K562 (cell line): ENCODE data around the gene KDF1. TPM values are rescaled to one million over a fixed set of nuclear protein-coding genes. Genes with fewer than 3 reads are reported as not detected.
A peak's percentile ranks its signal among the peaks of the same experiment; 100 is the strongest.

Experiments used
- BCOR ChIP-seq: fragments of 450-650 bp; IDR thresholded peaks from 2 replicates; pipeline ENCODE4 v1.6.1; 2016
- CHD1 ChIP-seq: fragments of 200-600 bp; sonication (generic); IDR thresholded peaks from one replicate; pipeline ENCODE4 v1.6.1; 2012; ENCODE audit warnings: mild to moderate bottlenecking, moderate library complexity, low read length, inconsistent platforms
- GTF2F1 ChIP-seq: IDR thresholded peaks from 2 replicates; pipeline ENCODE4 v1.6.1; 2011; ENCODE audit warnings: low read depth, low read length, improper control_type of control experiment
- HOXB6 ChIP-seq: fragments of 250-450 bp; sonication (Bioruptor Pico); IDR thresholded peaks from 2 replicates; pipeline ENCODE4 v1.5.1; 2022; ENCODE audit warnings: mild to moderate bottlenecking, borderline replicate concordance
- JUNB ChIP-seq: fragments of 450-650 bp; formaldehyde crosslinking; conservative IDR thresholded peaks from 2 replicates; pipeline ENCODE4 v1.4.0; 2020; ENCODE audit warnings: mild to moderate bottlenecking
- KAT8 ChIP-seq: fragments of 450-650 bp; IDR thresholded peaks from 2 replicates; pipeline ENCODE4 v1.6.1; 2016; ENCODE audit warnings: low read depth, mild to moderate bottlenecking
- KDM5B ChIP-seq: fragments of 200-600 bp; sonication (generic); IDR thresholded peaks from 2 replicates; pipeline ENCODE4 v1.6.1; 2012; ENCODE audit warnings: low read depth, mild to moderate bottlenecking, moderate library complexity, low read length, control low read depth, inconsistent platforms; ENCODE audit not compliant: insufficient replicate concordance
- LCOR ChIP-seq: sonication (generic); formaldehyde crosslinking; IDR thresholded peaks from 2 replicates; pipeline ENCODE4 v1.8.0; 2022; ENCODE audit warnings: mild to moderate bottlenecking, missing genetic modification reagents
- MEIS2 ChIP-seq: fragments of 450-650 bp; IDR thresholded peaks from 2 replicates; pipeline ENCODE4 v1.6.1; 2014; ENCODE audit warnings: mild to moderate bottlenecking; ENCODE audit not compliant: partially characterized antibody
- MYNN ChIP-seq, 2 experiments: sonication (generic); formaldehyde crosslinking in 1 of 2; IDR thresholded peaks; 2 replicates each; pipeline versions ENCODE4 v1.5.0 to v1.6.1; 2016 to 2020; ENCODE audit warnings: antibody characterized with exemption in 1 of 2, missing genetic modification reagents in 1 of 2
- NFYB ChIP-seq: IDR thresholded peaks from 2 replicates; pipeline ENCODE4 v1.6.1; 2011; ENCODE audit warnings: mild to moderate bottlenecking, moderate library complexity; ENCODE audit not compliant: insufficient read length; ENCODE audit errors: extremely low read depth
- NR2C2 ChIP-seq, 2 experiments: fragments of 200-800 bp in 1 of 2; sonication (Bioruptor generic) in 1 of 2; sonication (generic) in 1 of 2; formaldehyde crosslinking in 1 of 2; IDR thresholded peaks; 2 replicates each; pipeline versions ENCODE4 v1.6.1 to v1.8.0; 2016 to 2022; ENCODE audit warnings: mild to moderate bottlenecking in 1 of 2, missing compliant biosample characterization in 1 of 2, missing genetic modification characterization in 1 of 2, missing genetic modification reagents in 1 of 2
- RBFOX2 ChIP-seq: fragments of 200-400 bp; formaldehyde crosslinking; IDR thresholded peaks from 2 replicates; pipeline ENCODE4 v1.6.1; 2017; ENCODE audit warnings: low read depth, mild to moderate bottlenecking, low read length, moderate library complexity
- RFX1 ChIP-seq: fragments of 450-650 bp; IDR thresholded peaks from 2 replicates; pipeline ENCODE4 v1.6.1; 2016; ENCODE audit warnings: mild to moderate bottlenecking, moderate library complexity
- SIX5 ChIP-seq, 2 experiments: IDR thresholded peaks; 2 replicates each; pipeline ENCODE4 v1.6.1; 2011; ENCODE audit warnings: low read length in 2 of 2, borderline replicate concordance in 1 of 2, low read depth in 1 of 2, mild to moderate bottlenecking in 1 of 2, moderate library complexity in 1 of 2; ENCODE audit not compliant: insufficient read depth in 1 of 2
- SRSF3 ChIP-seq: fragments of 200-400 bp; formaldehyde crosslinking; IDR thresholded peaks from 2 replicates; pipeline ENCODE4 v1.6.1; 2016; ENCODE audit warnings: mild to moderate bottlenecking, low read length, moderate library complexity; ENCODE audit not compliant: insufficient read depth
- TAF9B ChIP-seq: fragments of 450-650 bp; IDR thresholded peaks from 2 replicates; pipeline ENCODE4 v1.6.1; 2018; ENCODE audit warnings: mild to moderate bottlenecking; ENCODE audit not compliant: partially characterized antibody
- TRIM24 ChIP-seq, 2 experiments: fragments of 450-650 bp; IDR thresholded peaks; 2 replicates each; pipeline ENCODE4 v1.6.1; 2016
- ZC3H11A ChIP-seq: IDR thresholded peaks from 2 replicates; pipeline ENCODE4 v1.6.1; 2012; ENCODE audit warnings: low read depth, low read length, improper control_type of control experiment
- ZNF263 ChIP-seq: sonication (generic); formaldehyde crosslinking; IDR thresholded peaks from 2 replicates; pipeline ENCODE4 v1.8.0; 2022; ENCODE audit warnings: mild to moderate bottlenecking, missing genetic modification reagents, borderline replicate concordance
- ZNF316 ChIP-seq: fragments of 450-650 bp; IDR thresholded peaks from 2 replicates; pipeline ENCODE4 v1.6.1; 2016
- ZNF696 ChIP-seq: fragments of 250-450 bp; sonication (Bioruptor Pico); conservative IDR thresholded peaks from 2 replicates; pipeline ENCODE4 v1.4.0; 2020; ENCODE audit warnings: mild to moderate bottlenecking, moderate library complexity
- ZNF699 ChIP-seq: fragments of 250-450 bp; sonication (Bioruptor Pico); IDR thresholded peaks from 2 replicates; pipeline ENCODE4 v1.8.0; 2021; ENCODE audit warnings: mild to moderate bottlenecking, moderate library complexity; ENCODE audit not compliant: insufficient replicate concordance
- ZZZ3 ChIP-seq: fragments of 450-650 bp; IDR thresholded peaks from 2 replicates; pipeline ENCODE4 v1.6.1; 2016; ENCODE audit warnings: antibody characterized with exemption, mild to moderate bottlenecking, moderate library complexity
- polyA plus RNA-seq, 8 experiments: library from polyadenylated mRNA; depleted of rRNA in 4 of 8; stranded (reverse) in 5 of 8; unstranded in 3 of 8; fragments of >200 nt; fragmentation: Nextera tagmentation in 2 of 8; fragmentation: Illumina TruSeq in 1 of 8; extraction: Ambion mirVana in 2 of 8; extraction: Trizol in 1 of 8; gene quantifications; 2 replicates each; pipeline versions ENCODE4 v1.2.1 to v1.2.3, GENCODE V29; 2011 to 2014; ENCODE audit warnings: inconsistent platforms in 1 of 8, missing spikeins in 1 of 8
- total RNA-seq, 7 experiments: library from RNA; depleted of rRNA in 6 of 7; stranded (reverse); fragments of >200 nt in 6 of 7; fragmentation: Illumina TruSeq in 2 of 7; extraction: Trizol in 2 of 7; gene quantifications; 2 replicates each; pipeline versions ENCODE4 v1.2.1 to v1.2.3, GENCODE V29; 2011 to 2021; ENCODE audit warnings: low replicate concordance in 1 of 7
- TF ChIP-seq, protein P1 (sequence below): sonication (generic); formaldehyde crosslinking; IDR thresholded peaks from 2 replicates; pipeline ENCODE4 v1.8.0; 2022; ENCODE audit warnings: mild to moderate bottlenecking, low read depth, missing genetic modification reagents
- TF ChIP-seq, protein P2 (sequence below): fragments of 250-450 bp; sonication (Bioruptor Pico); IDR thresholded peaks from 2 replicates; pipeline ENCODE4 v1.5.0; 2021; ENCODE audit warnings: mild to moderate bottlenecking, borderline replicate concordance

Gene KDF1
- total and polyA plus RNA-seq, 9 of the 15 experiments (the other 6 are each of a cell fraction or from before 2014, with no cell fraction given): 0.38 to 1.9 (median 0.83) TPM

DNA sequence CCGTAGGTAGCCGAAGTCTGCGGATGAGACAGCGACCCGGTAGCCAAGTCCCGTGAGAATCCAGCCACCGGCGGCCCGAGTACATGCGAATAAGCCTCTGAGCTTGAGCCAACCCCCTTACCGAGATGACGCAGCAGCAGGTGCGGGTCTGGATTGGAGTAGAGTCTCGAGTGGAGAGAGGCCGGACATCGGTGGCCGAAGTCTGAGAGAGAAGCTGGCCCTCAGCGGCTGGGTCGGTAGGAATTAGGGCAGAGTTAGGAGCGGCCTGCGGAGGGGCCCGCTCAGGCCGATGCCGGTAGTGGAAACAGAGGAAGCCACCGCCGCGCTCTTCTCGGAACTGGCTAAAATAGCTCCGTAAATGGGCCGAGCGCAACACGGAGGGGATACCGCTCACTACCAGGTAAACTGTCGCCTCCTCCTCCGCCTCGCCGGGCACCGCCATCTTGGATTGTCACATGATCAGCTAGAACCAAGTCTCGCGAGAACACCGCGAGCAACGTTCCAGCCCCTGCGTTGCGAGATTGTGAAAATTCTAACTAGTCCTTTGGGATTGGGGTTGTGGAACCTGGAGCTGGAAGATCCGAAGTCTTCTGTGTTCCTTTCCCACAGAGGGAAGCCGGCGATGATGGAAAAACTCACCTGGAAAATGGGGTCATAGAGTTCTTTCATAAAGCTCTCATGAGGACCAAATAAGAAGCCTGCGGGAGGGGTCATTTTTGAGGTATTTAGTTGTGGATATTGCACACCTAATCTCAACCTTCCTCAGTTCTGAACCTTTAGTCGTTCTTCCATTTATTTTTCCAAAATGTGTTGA, 60.1 kb downstream of the KDF1 start, which contains the start of gene GPATCH3 (continued):
- TF ChIP-seq NFYB (no peak), ZNF696 (no peak), MEIS2 (no peak), ZNF699 (CRISPR knock-in tag) (no peak), SRSF3 (0 out of 2 replicates have a peak, but pooled peaks have one; percentile 63), ZNF263 (CRISPR knock-in tag) (no peak), GTF2F1 (peak; percentile 75; the same call in 1 of the 2 replicates), HOXB6 (CRISPR knock-in tag) (no peak), TRIM24 (IDR thresholded peaks at IDR 0.05) (0 out of 4 replicates have a peak, but pooled peaks have one; percentile 9 to 41), ZZZ3 (peak; percentile 49; the same call in 1 of the 2 replicates), MYNN (IDR thresholded peaks at IDR 0.05) (no peak), MYNN (CRISPR knock-in tag; IDR thresholded peaks at IDR 0.05) (no peak), LCOR (CRISPR knock-in tag) (no peak), JUNB (no peak), RBFOX2 (peak; percentile 86), KAT8 (peak; percentile 93), ZC3H11A (no peak), NR2C2 (CRISPR knock-in tag; IDR thresholded peaks at IDR 0.05) (no peak), NR2C2 (tag; IDR thresholded peaks at IDR 0.05) (peak; percentile 56; the same call in 1 of the 2 replicates), KDM5B (peak; percentile 89), RFX1 (no peak), BCOR (peak; percentile 29; the same call in 1 of the 2 replicates), CHD1 (no peak), SIX5 (IDR thresholded peaks at IDR 0.05; ENCODE audit: borderline replicate concordance in 1 of 2, insufficient read depth in 1 of 2, low read depth in 1 of 2, low read length in 2 of 2) (peak in 1 of 2 experiments; percentile 42; a peak in 1 of 4 replicates), ZNF316 (peak; percentile 26; the same call in 1 of the 2 replicates), TAF9B (peak; percentile 97)
- TF ChIP-seq, protein P1, sequence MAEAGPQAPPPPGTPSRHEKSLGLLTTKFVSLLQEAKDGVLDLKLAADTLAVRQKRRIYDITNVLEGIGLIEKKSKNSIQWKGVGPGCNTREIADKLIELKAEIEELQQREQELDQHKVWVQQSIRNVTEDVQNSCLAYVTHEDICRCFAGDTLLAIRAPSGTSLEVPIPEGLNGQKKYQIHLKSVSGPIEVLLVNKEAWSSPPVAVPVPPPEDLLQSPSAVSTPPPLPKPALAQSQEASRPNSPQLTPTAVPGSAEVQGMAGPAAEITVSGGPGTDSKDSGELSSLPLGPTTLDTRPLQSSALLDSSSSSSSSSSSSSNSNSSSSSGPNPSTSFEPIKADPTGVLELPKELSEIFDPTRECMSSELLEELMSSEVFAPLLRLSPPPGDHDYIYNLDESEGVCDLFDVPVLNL: no peak
- TF ChIP-seq, protein P2, sequence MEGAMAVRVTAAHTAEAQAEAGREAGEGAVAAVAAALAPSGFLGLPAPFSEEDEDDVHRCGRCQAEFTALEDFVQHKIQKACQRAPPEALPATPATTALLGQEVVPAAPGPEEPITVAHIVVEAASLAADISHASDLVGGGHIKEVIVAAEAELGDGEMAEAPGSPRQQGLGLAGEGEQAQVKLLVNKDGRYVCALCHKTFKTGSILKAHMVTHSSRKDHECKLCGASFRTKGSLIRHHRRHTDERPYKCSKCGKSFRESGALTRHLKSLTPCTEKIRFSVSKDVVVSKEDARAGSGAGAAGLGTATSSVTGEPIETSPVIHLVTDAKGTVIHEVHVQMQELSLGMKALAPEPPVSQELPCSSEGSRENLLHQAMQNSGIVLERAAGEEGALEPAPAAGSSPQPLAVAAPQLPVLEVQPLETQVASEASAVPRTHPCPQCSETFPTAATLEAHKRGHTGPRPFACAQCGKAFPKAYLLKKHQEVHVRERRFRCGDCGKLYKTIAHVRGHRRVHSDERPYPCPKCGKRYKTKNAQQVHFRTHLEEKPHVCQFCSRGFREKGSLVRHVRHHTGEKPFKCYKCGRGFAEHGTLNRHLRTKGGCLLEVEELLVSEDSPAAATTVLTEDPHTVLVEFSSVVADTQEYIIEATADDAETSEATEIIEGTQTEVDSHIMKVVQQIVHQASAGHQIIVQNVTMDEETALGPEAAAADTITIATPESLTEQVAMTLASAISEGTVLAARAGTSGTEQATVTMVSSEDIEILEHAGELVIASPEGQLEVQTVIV (CRISPR knock-in tag): no peak
